K562 (cell line): ENCODE results near the gene TBX1. TPM values are rescaled to one million over a fixed set of nuclear protein-coding genes. Genes with fewer than 3 reads are reported as not detected.
A peak's percentile ranks its signal among the peaks of the same experiment; 100 is the strongest.

Experiments
- ARID1B ChIP-seq: fragments of 450-650 bp; IDR thresholded peaks from 2 replicates; pipeline ENCODE4 v1.6.1; 2016; ENCODE audit warnings: antibody characterized with exemption, mild to moderate bottlenecking, inconsistent platforms
- BRD4 ChIP-seq: fragments of 200-600 bp; sonication (generic); IDR thresholded peaks from 2 replicates; pipeline ENCODE4 v1.6.1; 2017; ENCODE audit warnings: inconsistent platforms
- CEBPB ChIP-seq: fragments of 450-650 bp; IDR thresholded peaks from 2 replicates; pipeline ENCODE4 v1.6.1; 2016; ENCODE audit warnings: missing genetic modification characterization, missing compliant biosample characterization
- CHD2 ChIP-seq: IDR thresholded peaks from 2 replicates; pipeline ENCODE4 v1.6.1; 2011; ENCODE audit warnings: low read depth, low read length
- JUNB ChIP-seq: fragments of 450-650 bp; formaldehyde crosslinking; conservative IDR thresholded peaks from 2 replicates; pipeline ENCODE4 v1.4.0; 2020; ENCODE audit warnings: mild to moderate bottlenecking
- KHSRP ChIP-seq: fragments of 450-650 bp; IDR thresholded peaks from 2 replicates; pipeline ENCODE4 v1.6.1; 2017
- MBD2 ChIP-seq: sonication (generic); IDR thresholded peaks from 2 replicates; pipeline ENCODE4 v1.6.1; 2016; ENCODE audit warnings: low read depth, borderline replicate concordance
- NR1H2 ChIP-seq: sonication (generic); formaldehyde crosslinking; IDR thresholded peaks from 2 replicates; pipeline ENCODE4 v1.4.0; 2020; ENCODE audit warnings: mild to moderate bottlenecking, missing genetic modification reagents
- PCBP1 ChIP-seq: fragments of 200-400 bp; formaldehyde crosslinking; IDR thresholded peaks from 2 replicates; pipeline ENCODE4 v1.6.1; 2018; ENCODE audit warnings: mild to moderate bottlenecking, low read depth, low read length; ENCODE audit not compliant: poor library complexity, severe bottlenecking
- POLR3A ChIP-seq: IDR thresholded peaks from 2 replicates; pipeline ENCODE4 v1.6.1; 2011; ENCODE audit warnings: borderline replicate concordance, mild to moderate bottlenecking, moderate library complexity; ENCODE audit not compliant: insufficient read length, insufficient read depth; ENCODE audit errors: extremely low read depth
- RBM17 ChIP-seq: fragments of 200-400 bp; formaldehyde crosslinking; IDR thresholded peaks from 2 replicates; pipeline ENCODE4 v1.6.1; 2017; ENCODE audit warnings: low read depth, mild to moderate bottlenecking, low read length, borderline replicate concordance
- SETDB1 ChIP-seq: IDR thresholded peaks from one replicate; pipeline ENCODE4 v1.6.1; 2012; ENCODE audit warnings: low read length, control low read depth, inconsistent platforms
- TAF15 ChIP-seq: fragments of 200-400 bp; formaldehyde crosslinking; IDR thresholded peaks from 2 replicates; pipeline ENCODE4 v1.6.1; 2017; ENCODE audit warnings: mild to moderate bottlenecking, low read depth, low read length, moderate library complexity
- ZNF778 ChIP-seq: fragments of 450-650 bp; formaldehyde crosslinking; IDR thresholded peaks from 2 replicates; pipeline ENCODE4 v1.4.0; 2020; ENCODE audit warnings: mild to moderate bottlenecking, moderate library complexity
- polyA plus RNA-seq, 8 experiments: library from polyadenylated mRNA; depleted of rRNA in 4 of 8; stranded (reverse) in 5 of 8; unstranded in 3 of 8; fragments of >200 nt; fragmentation: Nextera tagmentation in 2 of 8; fragmentation: Illumina TruSeq in 1 of 8; extraction: Ambion mirVana in 2 of 8; extraction: Trizol in 1 of 8; gene quantifications; 2 replicates each; pipeline versions ENCODE4 v1.2.1 to v1.2.3, GENCODE V29; 2011 to 2014; ENCODE audit warnings: inconsistent platforms in 1 of 8, missing spikeins in 1 of 8
- total RNA-seq, 7 experiments: library from RNA; depleted of rRNA in 6 of 7; stranded (reverse); fragments of >200 nt in 6 of 7; fragmentation: Illumina TruSeq in 2 of 7; extraction: Trizol in 2 of 7; gene quantifications; 2 replicates each; pipeline versions ENCODE4 v1.2.1 to v1.2.3, GENCODE V29; 2011 to 2021; ENCODE audit warnings: low replicate concordance in 1 of 7
- TF ChIP-seq, protein P1 (sequence below): fragments of 450-650 bp; IDR thresholded peaks from 2 replicates; pipeline ENCODE4 v1.6.1; 2017; ENCODE audit warnings: antibody characterized with exemption
- TF ChIP-seq, protein P2 (sequence below): fragments of 450-650 bp; formaldehyde crosslinking; IDR thresholded peaks from 2 replicates; pipeline ENCODE4 v1.4.0; 2022; ENCODE audit warnings: missing genetic modification characterization
- TF ChIP-seq, protein P3 (sequence below), 2 experiments: fragments of 150-350 bp in 1 of 2; IDR thresholded peaks; 2 replicates each; pipeline ENCODE4 v1.6.1; 2012 to 2016; ENCODE audit warnings: low read depth in 2 of 2, low read length in 2 of 2, mild to moderate bottlenecking in 1 of 2, moderate library complexity in 1 of 2
- TF ChIP-seq, protein P4 (sequence below): IDR thresholded peaks from 2 replicates; pipeline ENCODE4 v1.6.1; 2011; ENCODE audit not compliant: insufficient read length; ENCODE audit errors: extremely low read depth
- TF ChIP-seq, protein P5 (sequence below): fragments of 250-450 bp; sonication (Bioruptor Pico); IDR thresholded peaks from 2 replicates; pipeline ENCODE4 v1.5.0; 2020; ENCODE audit warnings: mild to moderate bottlenecking

TBX1 gene
- total and polyA plus RNA-seq, 9 of the 15 experiments (the other 6 are each of a cell fraction or from before 2014, with no cell fraction given): 0.07 to 35.0 (median 3.9) TPM

DNA sequence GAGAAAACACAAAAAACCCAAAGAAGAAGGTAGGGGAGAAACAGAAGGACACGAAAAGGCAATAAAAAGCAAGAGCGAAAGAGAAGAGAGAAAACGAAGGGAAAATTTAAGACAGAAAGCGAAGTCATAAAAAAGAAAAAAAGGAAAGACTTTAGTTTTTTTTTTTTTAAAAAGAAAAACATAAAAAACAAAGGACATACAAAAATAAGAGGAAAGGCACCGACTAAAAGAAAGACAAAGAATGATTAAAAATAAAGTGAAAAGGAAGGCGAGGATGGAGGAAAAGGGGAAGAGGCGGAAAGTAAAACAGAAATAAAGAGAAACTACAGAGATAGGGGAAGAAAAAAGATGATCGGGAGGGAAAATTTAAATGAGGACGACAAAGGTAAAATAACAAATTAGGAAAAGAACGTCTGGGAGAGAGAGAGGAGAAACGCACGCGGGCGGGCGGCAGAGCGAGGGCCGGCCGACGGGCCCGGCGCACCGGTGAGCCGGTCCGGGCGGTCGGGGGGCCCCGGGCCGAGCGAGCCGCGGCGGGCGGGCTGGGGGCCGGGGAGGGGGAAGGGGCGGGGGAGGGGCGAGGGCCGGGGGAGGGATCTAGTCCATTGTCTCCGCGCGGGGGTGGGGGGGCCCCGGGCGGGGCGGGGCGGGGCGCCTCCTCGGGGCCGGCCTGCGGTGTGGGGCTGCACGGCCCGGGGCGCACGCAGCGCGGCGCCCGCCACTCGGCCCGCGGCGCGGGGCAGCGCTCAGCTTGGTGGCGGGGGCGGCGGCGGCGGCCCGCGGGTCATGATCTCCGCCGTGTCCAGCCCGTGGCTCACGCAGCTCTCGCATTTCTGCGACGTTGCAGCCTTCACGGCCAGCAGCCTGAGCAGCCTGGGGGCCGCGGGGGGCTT lies at the start of gene TBX1 (continued):
- TF ChIP-seq, protein P1, sequence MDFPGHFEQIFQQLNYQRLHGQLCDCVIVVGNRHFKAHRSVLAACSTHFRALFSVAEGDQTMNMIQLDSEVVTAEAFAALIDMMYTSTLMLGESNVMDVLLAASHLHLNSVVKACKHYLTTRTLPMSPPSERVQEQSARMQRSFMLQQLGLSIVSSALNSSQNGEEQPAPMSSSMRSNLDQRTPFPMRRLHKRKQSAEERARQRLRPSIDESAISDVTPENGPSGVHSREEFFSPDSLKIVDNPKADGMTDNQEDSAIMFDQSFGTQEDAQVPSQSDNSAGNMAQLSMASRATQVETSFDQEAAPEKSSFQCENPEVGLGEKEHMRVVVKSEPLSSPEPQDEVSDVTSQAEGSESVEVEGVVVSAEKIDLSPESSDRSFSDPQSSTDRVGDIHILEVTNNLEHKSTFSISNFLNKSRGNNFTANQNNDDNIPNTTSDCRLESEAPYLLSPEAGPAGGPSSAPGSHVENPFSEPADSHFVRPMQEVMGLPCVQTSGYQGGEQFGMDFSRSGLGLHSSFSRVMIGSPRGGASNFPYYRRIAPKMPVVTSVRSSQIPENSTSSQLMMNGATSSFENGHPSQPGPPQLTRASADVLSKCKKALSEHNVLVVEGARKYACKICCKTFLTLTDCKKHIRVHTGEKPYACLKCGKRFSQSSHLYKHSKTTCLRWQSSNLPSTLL: peak; percentile 85
- TF ChIP-seq ZNF778 (CRISPR knock-in tag) (no peak), RBM17 (no peak), CEBPB (tag) (no peak), TAF15 (no peak), BRD4 (no peak), PCBP1 (no peak), CHD2 (no peak), POLR3A (no peak), KHSRP (peak; percentile 69; the same call in 1 of the 2 replicates), SETDB1 (no peak), MBD2 (no peak), JUNB (CRISPR knock-in tag) (no peak), NR1H2 (CRISPR knock-in tag) (no peak), ARID1B (peak; percentile 52)
- TF ChIP-seq, protein P2, sequence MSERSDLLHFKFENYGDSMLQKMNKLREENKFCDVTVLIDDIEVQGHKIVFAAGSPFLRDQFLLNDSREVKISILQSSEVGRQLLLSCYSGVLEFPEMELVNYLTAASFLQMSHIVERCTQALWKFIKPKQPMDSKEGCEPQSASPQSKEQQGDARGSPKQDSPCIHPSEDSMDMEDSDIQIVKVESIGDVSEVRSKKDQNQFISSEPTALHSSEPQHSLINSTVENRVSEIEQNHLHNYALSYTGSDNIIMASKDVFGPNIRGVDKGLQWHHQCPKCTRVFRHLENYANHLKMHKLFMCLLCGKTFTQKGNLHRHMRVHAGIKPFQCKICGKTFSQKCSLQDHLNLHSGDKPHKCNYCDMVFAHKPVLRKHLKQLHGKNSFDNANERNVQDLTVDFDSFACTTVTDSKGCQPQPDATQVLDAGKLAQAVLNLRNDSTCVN (CRISPR knock-in tag): peak; percentile 76
- TF ChIP-seq, protein P3, sequence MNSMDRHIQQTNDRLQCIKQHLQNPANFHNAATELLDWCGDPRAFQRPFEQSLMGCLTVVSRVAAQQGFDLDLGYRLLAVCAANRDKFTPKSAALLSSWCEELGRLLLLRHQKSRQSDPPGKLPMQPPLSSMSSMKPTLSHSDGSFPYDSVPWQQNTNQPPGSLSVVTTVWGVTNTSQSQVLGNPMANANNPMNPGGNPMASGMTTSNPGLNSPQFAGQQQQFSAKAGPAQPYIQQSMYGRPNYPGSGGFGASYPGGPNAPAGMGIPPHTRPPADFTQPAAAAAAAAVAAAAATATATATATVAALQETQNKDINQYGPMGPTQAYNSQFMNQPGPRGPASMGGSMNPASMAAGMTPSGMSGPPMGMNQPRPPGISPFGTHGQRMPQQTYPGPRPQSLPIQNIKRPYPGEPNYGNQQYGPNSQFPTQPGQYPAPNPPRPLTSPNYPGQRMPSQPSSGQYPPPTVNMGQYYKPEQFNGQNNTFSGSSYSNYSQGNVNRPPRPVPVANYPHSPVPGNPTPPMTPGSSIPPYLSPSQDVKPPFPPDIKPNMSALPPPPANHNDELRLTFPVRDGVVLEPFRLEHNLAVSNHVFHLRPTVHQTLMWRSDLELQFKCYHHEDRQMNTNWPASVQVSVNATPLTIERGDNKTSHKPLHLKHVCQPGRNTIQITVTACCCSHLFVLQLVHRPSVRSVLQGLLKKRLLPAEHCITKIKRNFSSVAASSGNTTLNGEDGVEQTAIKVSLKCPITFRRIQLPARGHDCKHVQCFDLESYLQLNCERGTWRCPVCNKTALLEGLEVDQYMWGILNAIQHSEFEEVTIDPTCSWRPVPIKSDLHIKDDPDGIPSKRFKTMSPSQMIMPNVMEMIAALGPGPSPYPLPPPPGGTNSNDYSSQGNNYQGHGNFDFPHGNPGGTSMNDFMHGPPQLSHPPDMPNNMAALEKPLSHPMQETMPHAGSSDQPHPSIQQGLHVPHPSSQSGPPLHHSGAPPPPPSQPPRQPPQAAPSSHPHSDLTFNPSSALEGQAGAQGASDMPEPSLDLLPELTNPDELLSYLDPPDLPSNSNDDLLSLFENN (IDR thresholded peaks at IDR 0.05; ENCODE audit: low read depth in 2 of 2, low read length in 2 of 2): 0 out of 4 replicates have a peak, but pooled peaks of 1 of the 2 experiments have one; percentile 38
- TF ChIP-seq, protein P4, sequence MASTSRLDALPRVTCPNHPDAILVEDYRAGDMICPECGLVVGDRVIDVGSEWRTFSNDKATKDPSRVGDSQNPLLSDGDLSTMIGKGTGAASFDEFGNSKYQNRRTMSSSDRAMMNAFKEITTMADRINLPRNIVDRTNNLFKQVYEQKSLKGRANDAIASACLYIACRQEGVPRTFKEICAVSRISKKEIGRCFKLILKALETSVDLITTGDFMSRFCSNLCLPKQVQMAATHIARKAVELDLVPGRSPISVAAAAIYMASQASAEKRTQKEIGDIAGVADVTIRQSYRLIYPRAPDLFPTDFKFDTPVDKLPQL: no peak
- TF ChIP-seq, protein P5, sequence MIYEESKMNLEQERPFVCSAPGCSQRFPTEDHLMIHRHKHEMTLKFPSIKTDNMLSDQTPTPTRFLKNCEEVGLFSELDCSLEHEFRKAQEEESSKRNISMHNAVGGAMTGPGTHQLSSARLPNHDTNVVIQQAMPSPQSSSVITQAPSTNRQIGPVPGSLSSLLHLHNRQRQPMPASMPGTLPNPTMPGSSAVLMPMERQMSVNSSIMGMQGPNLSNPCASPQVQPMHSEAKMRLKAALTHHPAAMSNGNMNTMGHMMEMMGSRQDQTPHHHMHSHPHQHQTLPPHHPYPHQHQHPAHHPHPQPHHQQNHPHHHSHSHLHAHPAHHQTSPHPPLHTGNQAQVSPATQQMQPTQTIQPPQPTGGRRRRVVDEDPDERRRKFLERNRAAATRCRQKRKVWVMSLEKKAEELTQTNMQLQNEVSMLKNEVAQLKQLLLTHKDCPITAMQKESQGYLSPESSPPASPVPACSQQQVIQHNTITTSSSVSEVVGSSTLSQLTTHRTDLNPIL (CRISPR knock-in tag): no peak
